HS-5 (cell line): ENCODE measurements around the gene SLC22A31.

ENCODE experiments used
- DNase-seq: peaks from one replicate; pipeline ENCODE4 v3.0.0-alpha.2; 2012; ENCODE audit warnings: low read depth

Gene SLC22A31

DNA sequence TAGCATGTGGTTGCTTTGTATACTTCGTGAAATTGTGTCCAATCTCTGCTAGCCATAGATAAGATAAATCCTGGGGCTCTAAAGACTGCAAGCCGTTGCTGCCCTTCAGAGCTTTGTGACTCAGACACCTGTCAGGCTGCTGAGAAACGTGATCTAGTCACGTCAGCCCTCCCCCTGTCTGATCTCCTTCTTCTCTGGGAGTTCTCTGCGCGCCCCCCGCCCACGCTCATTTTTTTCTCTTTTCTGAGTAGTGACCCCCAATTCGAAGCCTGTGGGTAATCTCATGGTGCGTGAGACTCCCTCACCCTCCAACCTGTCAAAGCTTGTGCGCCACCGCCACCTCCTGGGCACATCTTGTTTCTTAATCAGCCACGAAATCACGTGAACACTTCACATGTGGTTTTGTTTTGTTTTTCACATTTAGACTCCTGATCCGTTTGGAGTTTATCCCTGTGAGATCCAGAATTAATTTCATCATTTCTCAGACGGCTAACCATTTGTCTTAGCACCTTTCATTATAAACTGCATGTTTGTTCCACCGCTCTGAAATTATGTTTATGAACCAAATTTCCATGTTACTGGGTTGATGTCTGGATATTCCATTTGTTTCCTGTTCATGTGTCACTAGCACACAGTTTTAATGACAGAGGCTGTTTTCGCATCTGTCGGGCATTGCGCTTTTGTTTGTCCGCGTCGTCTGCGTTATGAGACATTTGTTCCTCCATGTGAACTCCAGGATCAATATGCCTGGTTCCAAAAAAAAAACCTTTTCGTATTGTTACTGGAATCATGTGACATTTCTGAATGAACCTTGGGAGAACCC is 16.2 kb upstream of the SLC22A31 start:
- peak; percentile 20 for DNase-seq

DNA sequence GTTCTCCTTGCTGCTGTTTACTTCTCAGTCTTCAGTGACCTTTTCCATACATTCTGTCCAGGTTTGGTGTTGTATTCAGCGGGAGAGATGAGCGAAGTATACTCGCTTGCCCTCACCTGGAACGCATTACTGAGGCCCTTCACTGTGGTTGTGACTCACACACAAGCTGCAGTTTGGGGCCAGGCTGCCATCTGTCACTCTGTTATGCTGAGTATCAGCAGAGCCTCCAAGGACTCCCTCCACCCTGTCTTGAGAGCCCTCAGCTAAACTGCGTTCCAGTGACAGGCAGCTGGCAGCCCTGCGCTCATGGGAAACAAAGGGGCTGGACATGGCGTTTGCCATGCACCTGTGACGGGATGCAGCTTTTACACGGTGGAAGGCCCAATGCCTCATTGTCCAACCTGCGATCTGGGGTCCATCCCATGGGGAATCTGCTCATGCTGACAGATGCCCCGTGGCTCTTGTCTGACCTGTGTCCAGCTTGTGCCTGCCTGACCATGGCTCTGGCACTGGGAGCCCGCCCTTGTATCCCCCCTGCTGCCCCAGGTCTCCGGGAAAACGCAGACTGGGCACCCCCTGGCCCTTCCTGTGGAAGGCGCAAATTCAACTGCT is 10.7 kb upstream of the SLC22A31 start:
- DNase-seq = no peak

DNA sequence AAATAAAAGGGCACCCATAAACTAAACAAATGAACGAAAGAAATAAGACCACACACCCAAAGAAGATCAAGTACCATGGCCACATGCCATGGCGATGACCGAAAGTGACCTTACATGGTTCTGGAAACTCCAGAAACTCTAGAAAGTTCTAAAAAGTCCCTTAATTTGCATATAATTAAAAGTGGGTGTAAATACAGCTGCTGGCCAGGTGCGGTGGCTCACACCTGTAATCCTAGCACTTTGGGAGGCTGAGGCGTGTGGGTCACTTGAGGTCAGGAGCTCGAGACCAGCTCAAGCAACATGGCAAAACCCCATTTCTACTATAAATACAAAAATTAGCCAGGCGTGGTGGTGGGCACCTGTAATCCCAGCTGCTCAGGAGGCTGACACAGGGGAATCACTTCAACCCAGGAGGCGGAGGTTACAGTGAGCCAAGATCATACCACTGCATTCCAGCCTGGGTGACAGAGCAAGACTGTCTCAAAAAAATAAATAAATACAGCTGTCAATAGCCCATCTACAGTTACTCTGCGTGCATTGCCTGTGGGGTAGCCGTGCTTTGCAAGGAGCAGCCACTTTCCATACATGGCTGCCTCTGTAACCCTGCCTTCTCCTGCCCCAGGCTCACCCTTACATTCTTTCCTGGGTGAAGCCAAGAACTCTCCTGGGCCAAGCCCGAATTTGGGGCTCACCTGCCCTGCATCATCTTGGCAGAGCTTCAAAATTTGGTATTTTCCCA is 10.0 kb upstream of the SLC22A31 start:
- DNase-seq = no peak

DNA sequence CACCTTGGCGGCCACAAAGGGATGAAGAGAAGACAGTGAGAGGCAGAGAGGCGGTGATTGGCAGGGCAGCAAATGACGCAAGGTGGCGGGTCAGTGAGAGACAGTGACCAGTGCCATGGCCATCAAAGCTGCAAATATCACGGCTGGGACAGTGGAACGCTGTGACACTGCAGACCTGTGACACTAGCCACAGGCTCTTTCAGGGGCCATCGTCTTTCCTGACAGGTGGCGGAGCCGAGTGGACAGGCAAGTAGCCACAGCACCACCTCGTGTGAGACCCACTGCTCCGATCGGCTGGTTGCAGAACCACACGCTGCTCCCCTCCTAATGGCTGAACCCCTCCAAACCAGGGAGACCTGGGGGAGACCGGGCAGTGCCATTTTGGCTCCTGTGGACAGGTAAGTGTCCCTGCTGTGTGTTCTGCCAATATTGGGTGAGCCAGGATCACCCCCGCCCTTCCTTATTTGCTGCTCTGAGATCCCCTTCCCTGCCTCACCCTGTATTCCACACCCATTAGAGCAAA is 9.2 kb upstream of the SLC22A31 start:
- no peak for DNase-seq

DNA sequence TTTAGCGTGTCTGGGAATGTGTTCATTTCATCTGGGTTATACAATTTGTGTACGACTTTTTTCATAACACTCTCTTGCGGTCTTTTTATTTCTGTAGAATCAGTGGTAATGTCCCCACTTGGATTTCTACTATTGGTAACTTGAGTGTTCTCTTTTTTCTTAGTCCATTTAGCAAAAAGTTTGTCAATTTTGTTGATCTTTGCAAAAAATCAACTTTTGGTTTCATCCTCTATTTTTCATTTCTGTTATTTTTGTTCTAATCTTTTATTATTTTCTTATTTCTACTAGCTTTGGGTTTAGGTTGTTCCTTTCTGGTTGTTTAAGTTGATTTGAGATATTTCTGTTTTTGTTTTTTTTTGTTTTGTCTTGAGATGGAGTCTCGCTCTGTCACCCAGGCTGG is 7.7 kb upstream of the SLC22A31 start:
- no peak for DNase-seq

DNA sequence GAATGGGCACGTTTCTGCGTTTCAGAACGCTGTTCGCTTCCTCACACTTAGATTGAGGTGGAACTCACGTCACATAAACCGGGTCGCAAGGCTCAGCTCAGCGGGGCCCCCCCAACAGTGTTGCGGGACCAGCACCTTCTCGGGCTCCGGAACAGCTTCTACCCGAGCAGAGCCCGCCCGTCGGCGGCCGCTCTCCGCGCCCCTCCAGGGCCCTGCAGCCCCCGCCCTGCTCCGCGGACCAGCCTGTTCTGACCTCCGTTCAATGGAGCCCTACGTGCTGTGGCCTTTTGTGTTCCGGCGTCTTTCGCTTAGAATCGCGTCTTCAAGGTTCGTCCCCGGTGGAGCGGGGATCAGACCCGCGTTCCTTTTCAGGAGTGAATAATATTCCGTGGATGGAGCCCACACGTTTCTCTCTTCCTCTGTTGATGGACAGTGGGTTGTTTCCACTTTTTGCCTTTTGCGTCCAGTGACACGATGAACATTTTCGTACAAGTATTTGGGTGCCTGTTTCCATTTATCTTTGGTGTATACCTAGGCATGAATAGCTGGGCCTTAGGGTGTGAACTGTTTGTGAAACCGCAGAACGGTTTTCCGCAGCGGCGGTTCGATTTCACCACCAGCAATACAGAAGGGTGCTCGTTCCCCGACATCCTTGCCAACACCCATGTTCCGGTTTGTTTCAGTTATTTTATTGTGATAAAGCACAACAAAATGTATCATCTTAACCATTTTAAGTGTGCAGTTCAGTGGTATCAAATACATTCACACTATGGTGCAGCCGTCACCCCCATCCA is 2.3 kb upstream of the SLC22A31 start:
- DNase-seq = no peak

DNA sequence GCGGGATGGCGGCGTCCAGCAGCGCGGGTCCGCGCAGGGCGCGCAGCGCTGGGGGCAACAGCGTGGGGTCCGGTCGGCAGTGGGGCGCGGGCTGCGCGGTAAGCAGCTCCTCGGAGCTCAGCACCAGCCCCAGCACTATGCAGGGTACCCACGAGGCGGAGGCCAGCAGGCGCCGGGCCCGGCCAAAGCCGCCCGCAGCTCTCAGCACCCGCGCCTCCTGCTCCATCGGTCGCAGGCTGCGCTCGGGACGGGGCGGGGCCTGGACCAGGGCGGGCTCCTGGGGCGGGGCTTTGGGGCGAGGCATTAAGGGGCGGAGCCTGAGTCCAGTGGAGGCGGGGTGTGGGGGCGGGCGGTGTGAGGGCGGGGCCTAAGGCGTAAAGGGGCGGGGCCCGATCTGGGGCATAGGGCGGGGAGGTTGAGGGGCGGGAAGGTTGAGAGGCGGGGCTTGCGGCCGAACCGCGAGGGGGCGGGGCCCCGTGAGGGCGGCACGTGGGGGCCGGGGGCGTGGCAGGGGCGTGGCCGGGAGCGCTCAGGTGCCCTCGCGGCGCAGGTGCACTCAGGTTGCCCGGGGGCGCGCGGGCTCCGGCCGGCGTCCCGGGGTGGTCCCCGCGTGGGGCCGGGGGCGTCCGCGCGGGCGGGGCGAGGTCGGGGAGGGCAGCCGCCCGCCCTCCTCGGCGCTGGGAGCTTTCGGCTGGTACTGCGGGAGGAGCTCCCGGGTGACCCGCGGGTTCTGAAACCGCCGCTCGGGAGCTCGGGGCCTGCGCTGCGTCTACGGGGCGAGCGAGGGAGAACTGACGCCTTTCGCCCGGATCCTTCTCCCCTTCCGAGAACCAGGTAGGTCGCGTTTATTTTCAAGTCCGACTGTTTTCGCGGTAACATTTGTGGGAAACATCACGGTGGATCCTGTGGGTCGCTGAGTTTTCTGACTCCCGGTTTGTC is 1.4 kb upstream of the SLC22A31 start:
- no peak for DNase-seq

DNA sequence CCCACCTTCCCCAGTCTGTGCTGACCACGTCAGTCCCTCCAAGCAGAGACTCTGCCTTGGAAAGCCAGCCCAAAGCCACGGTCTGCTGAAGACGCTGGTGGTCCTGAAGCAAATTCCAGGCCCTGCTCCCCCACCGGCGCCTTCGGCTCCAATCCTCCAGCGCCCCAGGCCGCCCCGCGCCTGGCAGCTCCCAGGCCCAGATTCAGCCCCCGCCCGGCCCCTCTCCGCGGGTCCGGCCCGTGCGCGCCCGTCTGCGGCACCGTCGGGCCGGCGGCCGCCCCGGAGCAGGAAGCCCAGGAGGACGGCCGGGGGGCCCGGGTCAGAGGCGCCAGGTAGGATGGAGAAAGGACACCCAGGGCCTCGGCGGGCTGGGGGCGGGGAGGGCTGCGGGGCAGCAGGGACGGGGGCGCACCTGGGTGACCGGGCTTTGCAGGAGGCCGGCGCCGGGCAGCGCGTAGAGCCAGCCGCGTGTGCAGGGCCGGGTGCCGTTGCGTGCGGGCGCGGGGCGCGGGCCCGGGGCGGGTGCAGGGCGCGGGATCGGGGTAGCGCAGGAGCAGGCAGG is 594 bp upstream of the SLC22A31 start:
- DNase-seq = no peak

DNA sequence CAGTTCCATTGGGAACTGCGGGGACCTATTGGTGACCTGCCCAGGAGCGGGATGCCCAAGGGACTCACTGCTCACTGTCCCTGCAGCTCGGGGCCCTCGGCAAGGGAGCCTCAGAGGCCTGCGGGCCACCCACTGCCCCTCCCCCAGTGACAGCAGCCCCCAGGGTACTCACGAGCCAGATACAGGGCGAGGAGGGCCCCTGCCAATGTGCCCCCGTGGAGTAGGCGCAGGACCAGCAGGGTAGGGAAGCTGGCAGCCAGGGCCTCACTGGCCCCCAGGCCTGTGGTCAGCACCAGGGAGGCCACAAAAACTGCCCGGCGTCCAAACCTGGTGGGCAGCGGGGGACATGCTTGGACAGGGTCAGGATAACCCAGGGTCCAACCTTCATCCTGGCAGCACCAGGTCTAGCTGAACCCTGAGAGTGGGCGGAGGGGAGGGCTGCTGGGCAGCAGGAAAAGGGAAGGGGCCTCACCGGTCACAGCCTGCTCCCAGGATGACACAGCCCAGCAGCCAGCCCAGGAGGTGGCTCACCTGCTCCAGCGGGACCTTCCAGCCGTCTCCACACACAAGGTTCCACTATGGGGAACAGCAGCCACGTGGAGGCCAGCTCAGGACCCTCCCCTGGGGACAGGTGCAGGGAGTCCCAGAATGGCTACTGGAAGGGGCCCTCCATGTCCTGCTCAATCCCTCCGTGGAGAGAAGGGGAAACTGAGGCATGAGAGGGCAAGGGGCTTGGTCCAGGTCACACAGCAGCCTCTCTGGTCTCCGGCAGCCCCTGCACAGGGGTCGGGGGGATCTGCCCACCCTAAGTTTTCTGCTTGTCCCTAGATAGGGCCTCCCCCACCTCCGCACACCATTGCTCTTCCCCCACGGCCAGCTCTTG is 855 bp downstream of the SLC22A31 start:
- DNase-seq = no peak

DNA sequence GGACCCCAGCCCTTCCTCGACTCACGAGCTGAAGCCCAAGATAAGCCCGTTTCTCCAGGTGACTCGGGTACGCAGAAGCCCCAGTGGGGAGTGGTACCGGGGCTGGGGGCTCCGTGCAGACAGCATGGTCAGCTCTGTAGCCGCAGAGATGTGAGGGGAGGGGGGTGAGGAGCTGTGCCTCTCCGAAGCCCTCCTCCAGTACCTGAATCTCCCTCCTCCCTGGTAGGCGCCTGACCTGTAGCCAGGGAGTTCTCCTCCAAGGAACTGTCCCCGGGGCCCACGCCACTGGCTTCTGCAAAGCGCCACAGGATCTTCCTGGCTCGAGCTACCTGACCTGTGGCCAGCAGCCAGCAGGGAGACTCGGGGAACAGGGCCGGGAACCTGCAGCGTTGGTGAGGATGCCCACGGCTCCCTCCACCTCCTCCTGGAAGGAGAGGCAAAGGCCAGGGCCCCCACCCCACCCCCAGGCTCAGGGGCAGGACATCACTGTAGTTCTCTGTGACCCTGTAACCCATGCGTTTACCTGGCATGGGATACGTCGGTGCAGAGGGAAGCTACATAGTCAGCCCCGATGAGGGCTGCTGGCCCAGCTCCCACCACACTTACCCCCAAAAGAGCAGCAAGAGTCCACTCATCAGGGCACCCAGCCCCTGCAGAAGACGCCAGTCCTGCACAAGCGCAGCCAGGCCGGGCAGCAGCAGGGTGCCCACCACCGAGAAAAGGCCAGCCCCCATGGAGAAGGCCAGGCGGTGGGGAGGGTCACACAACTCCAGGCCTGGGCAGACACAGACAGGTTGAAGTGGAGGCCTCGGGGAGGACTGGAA is 1.7 kb downstream of the SLC22A31 start:
- DNase-seq = no peak

DNA sequence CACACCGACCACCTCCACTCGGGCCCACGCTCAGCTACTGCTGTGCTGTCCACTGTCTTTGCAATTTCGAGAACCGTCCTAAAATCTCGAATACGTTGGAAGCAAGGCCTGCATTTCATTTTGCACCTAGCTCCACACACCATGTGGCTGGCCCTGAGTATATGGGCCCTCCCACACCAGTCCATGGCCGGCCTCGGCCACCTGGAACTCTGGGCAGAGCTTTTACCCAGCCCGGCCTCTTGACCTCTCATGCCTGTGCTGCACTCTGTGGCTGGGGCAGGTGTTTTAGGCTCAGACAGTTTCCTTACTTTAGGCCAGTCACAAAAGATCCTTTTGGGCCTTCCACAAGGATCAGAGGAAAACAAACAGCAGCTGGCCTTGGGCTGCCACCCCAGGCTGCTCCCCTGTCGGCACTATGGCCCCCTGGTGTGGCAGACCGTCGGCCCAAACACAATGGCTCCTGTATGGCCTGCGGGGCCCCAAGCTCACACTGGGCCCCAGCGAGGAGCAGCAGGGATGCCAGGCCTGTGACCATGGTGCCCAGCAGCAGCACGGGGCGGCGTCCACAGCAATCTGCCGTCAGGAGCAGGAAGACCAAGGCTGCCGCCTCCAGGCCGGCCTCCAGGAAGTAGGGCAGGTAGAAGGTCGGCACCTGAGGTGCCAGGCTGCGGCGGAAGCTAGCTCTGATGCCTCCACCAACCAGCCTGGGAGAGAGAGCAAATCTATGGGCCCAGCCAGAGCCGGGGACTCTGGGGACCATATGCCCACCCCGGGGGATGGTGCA is 2.5 kb downstream of the SLC22A31 start:
- DNase-seq = no peak

DNA sequence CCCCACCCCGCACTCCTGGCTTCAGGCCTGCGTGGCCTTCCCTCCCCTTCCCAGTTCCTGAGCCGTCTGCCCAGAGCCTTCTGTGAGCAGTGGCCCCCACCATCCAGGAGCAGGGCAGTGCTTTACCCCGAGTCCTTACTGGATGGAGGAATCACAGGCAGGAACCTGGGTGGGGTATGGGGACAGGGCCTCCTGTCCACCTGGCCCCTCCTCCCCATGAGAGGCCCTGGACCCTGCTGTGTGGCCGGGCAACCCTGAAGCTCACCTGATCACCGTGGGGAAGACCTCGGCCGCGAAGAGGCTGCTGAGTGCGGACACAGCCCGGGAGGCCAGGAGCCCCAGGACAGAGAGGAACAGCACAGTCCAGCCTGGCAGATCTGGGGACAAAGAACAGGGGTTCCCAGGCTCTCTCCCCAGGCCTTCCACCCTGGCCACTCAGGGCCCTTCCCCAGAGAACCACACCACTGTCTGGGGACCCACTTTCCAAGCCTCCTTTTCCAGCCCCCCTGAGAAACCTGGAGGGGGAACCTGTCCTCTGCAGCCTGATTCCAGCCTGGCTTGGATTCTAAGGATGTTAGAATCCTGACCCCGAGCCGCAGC is 3.2 kb downstream of the SLC22A31 start:
- DNase-seq = no peak

DNA sequence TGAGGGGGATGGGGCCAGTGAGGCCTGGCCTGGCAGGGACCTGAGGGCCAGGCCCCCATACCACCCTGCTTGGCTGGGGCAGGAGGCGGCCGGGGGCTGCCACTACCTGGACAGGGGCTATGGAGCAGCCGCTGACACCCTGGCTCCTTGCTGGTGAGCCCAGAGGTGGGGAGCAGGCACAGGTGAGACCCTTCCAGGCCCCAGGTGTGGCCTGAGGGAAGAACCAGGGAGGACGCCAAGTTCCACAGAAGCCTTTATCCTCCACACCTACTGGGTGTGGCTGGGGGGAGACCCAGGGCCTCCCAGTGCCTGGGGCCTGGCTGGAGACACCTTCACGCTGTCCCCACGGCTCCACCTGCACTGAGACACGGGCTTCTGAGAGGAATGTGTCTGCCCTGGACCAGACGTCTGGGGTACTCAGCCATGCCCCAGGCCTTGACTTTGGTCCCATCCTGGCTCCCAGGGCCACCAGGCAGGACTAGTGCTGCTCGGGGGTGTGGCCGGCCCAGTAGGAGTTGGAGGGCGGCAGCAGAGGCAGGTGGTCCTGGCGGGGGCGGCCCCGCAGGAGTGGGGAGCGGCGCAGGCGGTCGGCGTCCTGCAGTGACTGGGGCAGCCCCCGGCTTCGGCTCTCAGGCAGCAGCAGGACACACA is 4.7 kb downstream of the SLC22A31 start:
- DNase-seq = no peak

DNA sequence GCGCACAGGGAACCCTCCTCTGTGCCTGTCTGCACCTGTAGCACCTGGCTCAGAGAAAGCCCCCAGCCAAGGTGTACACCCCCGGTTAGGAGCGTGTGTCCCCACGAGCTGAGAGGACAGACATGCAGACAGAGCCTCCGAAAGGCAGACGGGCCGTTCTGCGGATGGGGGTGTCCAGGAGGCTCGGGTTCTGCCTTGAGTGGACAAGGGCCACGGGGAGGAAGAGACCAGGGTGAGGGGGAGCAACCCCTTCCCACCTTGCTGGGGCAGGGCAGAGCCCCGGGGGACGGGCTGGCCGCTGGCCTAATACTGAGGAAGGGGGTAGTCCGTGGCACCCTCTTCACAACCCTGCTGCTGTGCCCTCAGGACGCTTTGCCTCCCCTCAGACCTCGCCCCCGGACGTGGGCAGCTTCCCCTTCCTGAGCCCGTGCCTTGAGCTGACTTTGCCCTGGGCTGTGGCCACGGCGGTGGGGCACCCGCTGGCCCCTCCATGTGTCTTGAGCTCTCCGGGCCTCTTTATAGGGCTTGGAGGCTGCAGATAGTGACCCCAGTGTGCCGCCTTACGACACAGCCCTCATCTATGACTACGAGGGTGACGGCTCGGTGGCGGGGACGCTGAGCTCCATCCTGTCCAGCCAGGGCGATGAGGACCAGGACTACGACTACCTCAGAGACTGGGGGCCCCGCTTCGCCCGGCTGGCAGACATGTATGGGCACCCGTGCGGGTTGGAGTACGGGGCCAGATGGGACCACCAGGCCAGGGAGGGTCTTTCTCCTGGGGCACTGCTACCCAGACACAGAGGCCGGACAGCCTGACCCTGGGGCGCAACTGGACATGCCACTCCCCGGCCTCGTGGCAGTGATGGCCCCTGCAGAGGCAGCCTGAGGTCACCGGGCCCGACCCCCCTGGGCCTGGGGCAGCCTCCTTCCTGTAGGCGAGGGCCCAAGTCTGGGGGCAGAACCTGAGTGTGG is 5.7 kb downstream of the SLC22A31 start:
- DNase-seq = no peak

DNA sequence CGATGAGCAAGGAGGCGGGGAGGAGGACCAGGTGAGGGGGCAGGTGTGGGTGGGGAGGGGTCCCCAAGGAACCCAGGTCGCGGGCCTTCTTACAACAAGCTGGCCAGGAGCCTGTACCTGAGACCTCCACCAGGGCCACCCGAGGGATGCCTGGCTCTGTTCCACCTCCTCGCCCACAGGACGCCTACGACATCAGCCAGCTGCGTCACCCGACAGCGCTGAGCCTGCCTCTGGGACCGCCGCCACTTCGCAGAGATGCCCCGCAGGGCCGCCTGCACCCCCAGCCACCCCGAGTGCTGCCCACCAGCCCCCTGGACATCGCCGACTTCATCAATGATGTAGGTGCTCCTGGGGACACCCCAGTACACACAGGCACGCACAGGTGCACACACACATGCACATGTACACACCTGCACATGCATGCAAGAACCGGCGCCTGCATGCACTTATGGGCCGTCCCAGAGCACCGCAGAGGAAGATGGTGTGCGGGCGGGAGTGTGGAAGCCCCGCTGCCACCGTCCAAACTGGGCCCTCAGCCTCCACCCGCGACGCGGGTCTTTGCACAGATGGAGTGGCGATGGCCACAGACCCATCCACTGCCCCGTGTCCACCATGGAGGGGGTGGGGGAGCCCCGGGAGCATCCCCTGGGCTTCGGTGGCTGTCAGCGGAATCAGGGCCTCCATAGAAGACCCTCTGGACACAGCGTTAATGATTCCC is 6.6 kb downstream of the SLC22A31 start:
- DNase-seq = no peak
